HepG2 (cell line): Measurements from ENCODE around the gene NPTXR. TPM values are rescaled to one million over a fixed set of nuclear protein-coding genes. Genes with fewer than 3 reads are reported as not detected.
A peak's percentile ranks its signal among the peaks of the same experiment; 100 is the strongest.

Experiments used
- AGO2 ChIP-seq: fragments of 200-400 bp; formaldehyde crosslinking; optimal IDR thresholded peaks from 2 replicates; pipeline ENCODE3; 2017; ENCODE audit warnings: mild to moderate bottlenecking, low read depth, low read length, moderate library complexity
- ARID4A ChIP-seq: sonication (generic); formaldehyde crosslinking; IDR thresholded peaks from 2 replicates; pipeline ENCODE4 v1.5.0; 2020; ENCODE audit warnings: mild to moderate bottlenecking, missing genetic modification reagents, borderline replicate concordance
- ATF1 ChIP-seq: IDR thresholded peaks from 2 replicates; pipeline ENCODE4 v1.6.1; 2016; ENCODE audit warnings: mild to moderate bottlenecking, control low read depth
- FIP1L1 ChIP-seq: fragments of 200-400 bp; formaldehyde crosslinking; IDR thresholded peaks from 2 replicates; pipeline ENCODE4 v1.6.1; 2018; ENCODE audit warnings: low read depth, mild to moderate bottlenecking, low read length, moderate library complexity, borderline replicate concordance; ENCODE audit not compliant: insufficient read depth
- HNRNPK ChIP-seq: fragments of 200-400 bp; formaldehyde crosslinking; IDR thresholded peaks from 2 replicates; pipeline ENCODE4 v1.6.1; 2018; ENCODE audit warnings: low read length, low read depth, moderate library complexity, mild to moderate bottlenecking; ENCODE audit not compliant: poor library complexity, severe bottlenecking
- JDP2 ChIP-seq: sonication (generic); formaldehyde crosslinking; IDR thresholded peaks from 2 replicates; pipeline ENCODE4 v1.8.1; 2022; ENCODE audit warnings: missing genetic modification reagents, borderline replicate concordance
- KDM2A ChIP-seq: sonication (generic); formaldehyde crosslinking; IDR thresholded peaks from 2 replicates; pipeline ENCODE4 v1.4.0; 2020; ENCODE audit warnings: low read depth, missing genetic modification reagents, borderline replicate concordance
- NFE2L1 ChIP-seq: sonication (generic); formaldehyde crosslinking; IDR thresholded peaks from 2 replicates; pipeline ENCODE4 v1.4.0; 2020; ENCODE audit warnings: missing genetic modification reagents, mild to moderate bottlenecking, borderline replicate concordance
- NFE2L2 ChIP-seq: fragments of 150-350 bp; IDR thresholded peaks from 2 replicates; pipeline ENCODE4 v1.6.1; 2014; ENCODE audit warnings: low read length
- RBFOX2 ChIP-seq: fragments of 200-400 bp; formaldehyde crosslinking; IDR thresholded peaks from 2 replicates; pipeline ENCODE4 v1.6.1; 2017; ENCODE audit warnings: low read depth, mild to moderate bottlenecking, low read length
- SRF ChIP-seq: IDR thresholded peaks from 2 replicates; pipeline ENCODE4 v1.6.1; 2011; ENCODE audit warnings: mild to moderate bottlenecking, low read depth, low read length, moderate library complexity
- THAP11 ChIP-seq: IDR thresholded peaks from 2 replicates; pipeline ENCODE4 v1.6.1; 2016; ENCODE audit warnings: missing biosample characterization, missing genetic modification reagents
- USF2 ChIP-seq, 2 experiments: sonication (generic) in 1 of 2; formaldehyde crosslinking in 1 of 2; IDR thresholded peaks; 2 replicates each; pipeline versions ENCODE4 v1.5.1 to v1.6.1; 2011 to 2020; ENCODE audit warnings: borderline replicate concordance in 1 of 2, low read depth in 1 of 2, low read length in 1 of 2, mild to moderate bottlenecking in 1 of 2, missing genetic modification reagents in 1 of 2, moderate library complexity in 1 of 2
- ZFY ChIP-seq: sonication (generic); formaldehyde crosslinking; IDR thresholded peaks from 2 replicates; pipeline ENCODE4 v1.4.0; 2020; ENCODE audit warnings: missing genetic modification reagents
- ZNF430 ChIP-seq: sonication (generic); formaldehyde crosslinking; IDR thresholded peaks from 2 replicates; pipeline ENCODE4 v1.9.0; 2021; ENCODE audit warnings: mild to moderate bottlenecking, missing genetic modification reagents
- ZNF629 ChIP-seq: sonication (generic); formaldehyde crosslinking; conservative IDR thresholded peaks from 2 replicates; pipeline ENCODE4 v1.5.0; 2020; ENCODE audit warnings: missing genetic modification reagents
- ZNF766 ChIP-seq: sonication (generic); formaldehyde crosslinking; IDR thresholded peaks from 2 replicates; pipeline ENCODE4 v1.5.0; 2020; ENCODE audit warnings: missing genetic modification reagents, borderline replicate concordance
- ZNF788 ChIP-seq: sonication (generic); formaldehyde crosslinking; IDR thresholded peaks from 2 replicates; pipeline ENCODE4 v1.5.0; 2020; ENCODE audit warnings: mild to moderate bottlenecking, missing genetic modification reagents, borderline replicate concordance
- polyA plus RNA-seq, 8 experiments: library from polyadenylated mRNA; depleted of rRNA in 3 of 8; stranded (reverse) in 7 of 8; unstranded in 1 of 8; fragments of >200 nt; fragmentation: Illumina TruSeq in 4 of 8; extraction: Trizol in 4 of 8; gene quantifications; 2 replicates each; pipeline versions ENCODE4 v1.2.1 to v1.2.3, GENCODE V29; 2011 to 2016; ENCODE audit warnings: low read depth in 4 of 8, missing spikeins in 1 of 8, mixed read lengths in 1 of 8; ENCODE audit not compliant: insufficient read depth in 1 of 8
- total RNA-seq, 5 experiments: library from RNA; depleted of rRNA; stranded (reverse); fragments of >200 nt; fragmentation: Illumina TruSeq; extraction: Trizol; gene quantifications; 2 replicates each; pipeline ENCODE4 v1.2.3, GENCODE V29; 2016; ENCODE audit warnings: low read depth in 1 of 5
- TF ChIP-seq, protein P1 (sequence below): sonication (generic); formaldehyde crosslinking; IDR thresholded peaks from 2 replicates; pipeline ENCODE4 v1.4.0; 2020; ENCODE audit warnings: missing genetic modification reagents, low read depth, mild to moderate bottlenecking, borderline replicate concordance
- TF ChIP-seq, protein P2 (sequence below): sonication (generic); formaldehyde crosslinking; IDR thresholded peaks from 2 replicates; pipeline ENCODE4 v1.8.0; 2022; ENCODE audit warnings: low read depth, missing genetic modification reagents

The NPTXR gene
- total and polyA plus RNA-seq, 2 of the 13 experiments (the other 11 are each of a cell fraction or from before 2014, with no cell fraction given), result 2.6 to 4.8 TPM

DNA sequence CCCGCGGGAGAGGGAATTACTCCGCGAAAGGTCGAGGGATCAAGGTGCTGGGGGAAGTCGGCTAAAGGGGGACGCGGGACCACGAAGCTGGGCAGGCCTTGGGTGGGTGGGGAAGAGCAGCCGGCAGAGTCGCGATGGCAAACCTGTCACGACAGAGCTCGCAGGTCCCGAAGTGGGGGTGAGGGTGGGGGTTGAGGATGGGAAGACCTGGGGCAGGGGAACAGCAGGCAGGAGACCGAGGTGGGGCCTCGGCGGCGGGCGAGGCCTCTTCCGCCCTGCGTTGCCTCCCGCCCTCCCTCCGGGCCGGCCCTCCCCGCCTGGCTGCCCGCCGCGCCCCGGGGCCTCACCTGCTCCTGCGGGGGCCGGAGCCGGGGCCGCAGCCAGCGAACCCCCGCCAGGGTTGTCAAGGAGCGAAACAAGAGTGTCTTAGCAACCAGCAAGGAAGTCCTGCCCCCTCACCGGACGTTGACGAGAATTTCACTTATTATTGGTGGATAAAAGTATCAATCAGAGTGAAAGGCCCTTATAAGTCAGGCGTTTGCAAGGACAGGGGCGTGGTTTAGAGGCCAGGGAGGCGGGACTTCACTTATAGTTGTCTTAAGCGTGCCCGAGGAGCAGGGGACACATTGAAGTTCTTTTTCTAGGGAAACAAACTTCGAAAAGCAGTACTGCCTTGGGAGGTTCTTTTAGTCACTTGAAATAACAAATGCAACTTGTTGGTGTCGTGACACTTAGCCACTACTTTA is 49.9 kb downstream of the NPTXR start, which contains the start of gene DNAL4 (continued):
- TF ChIP-seq, protein P1, sequence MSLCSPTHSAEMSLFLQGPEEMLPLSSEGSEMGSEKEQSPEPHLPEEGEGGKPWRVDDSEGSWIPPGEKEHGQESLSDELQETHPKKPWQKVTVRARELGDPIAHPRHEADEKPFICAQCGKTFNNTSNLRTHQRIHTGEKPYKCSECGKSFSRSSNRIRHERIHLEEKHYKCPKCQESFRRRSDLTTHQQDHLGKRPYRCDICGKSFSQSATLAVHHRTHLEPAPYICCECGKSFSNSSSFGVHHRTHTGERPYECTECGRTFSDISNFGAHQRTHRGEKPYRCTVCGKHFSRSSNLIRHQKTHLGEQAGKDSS, result no peak
- TF ChIP-seq HNRNPK (peak; percentile 78), AGO2 (no peak), ZFY (CRISPR knock-in tag) (peak; percentile 82), ZNF629 (CRISPR knock-in tag) (no peak), FIP1L1 (no peak), USF2 (IDR thresholded peaks at IDR 0.05; ENCODE audit: low read depth, low read length) (no peak), USF2 (CRISPR knock-in tag; IDR thresholded peaks at IDR 0.05; ENCODE audit: borderline replicate concordance) (peak; percentile 68; the same call in 1 of the 2 replicates), ZNF788 (CRISPR knock-in tag) (no peak), SRF (peak; percentile 97), JDP2 (CRISPR knock-in tag) (no peak), ZNF766 (CRISPR knock-in tag) (no peak), NFE2L1 (no peak), ATF1 (CRISPR knock-in tag) (no peak), NFE2L2 (no peak), RBFOX2 (peak; percentile 68), THAP11 (CRISPR knock-in tag) (peak; percentile 80), ARID4A (CRISPR knock-in tag) (peak; percentile 58; the same call in 1 of the 2 replicates), KDM2A (peak; percentile 44; the same call in 1 of the 2 replicates), ZNF430 (CRISPR knock-in tag) (peak; percentile 45; the same call in 1 of the 2 replicates)
- TF ChIP-seq, protein P2, sequence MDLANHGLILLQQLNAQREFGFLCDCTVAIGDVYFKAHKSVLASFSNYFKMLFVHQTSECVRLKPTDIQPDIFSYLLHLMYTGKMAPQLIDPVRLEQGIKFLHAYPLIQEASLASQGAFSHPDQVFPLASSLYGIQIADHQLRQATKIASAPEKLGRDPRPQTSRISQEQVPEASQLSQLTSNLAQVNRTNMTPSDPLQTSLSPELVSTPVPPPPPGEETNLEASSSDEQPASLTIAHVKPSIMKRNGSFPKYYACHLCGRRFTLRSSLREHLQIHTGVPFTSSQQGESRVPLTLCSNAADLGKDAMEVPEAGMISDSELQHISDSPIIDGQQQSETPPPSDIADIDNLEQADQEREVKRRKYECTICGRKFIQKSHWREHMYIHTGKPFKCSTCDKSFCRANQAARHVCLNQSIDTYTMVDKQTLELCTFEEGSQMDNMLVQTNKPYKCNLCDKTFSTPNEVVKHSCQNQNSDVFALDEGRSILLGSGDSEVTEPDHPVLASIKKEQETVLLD (CRISPR knock-in tag), result peak; percentile 75
